CD4-positive, alpha-beta T cell (primary cell): ENCODE measurements around the gene CBX4. TPM values are rescaled to one million over a fixed set of nuclear protein-coding genes. Genes with fewer than 3 reads are reported as not detected.

Experiments
- ATAC-seq: fragments of 200-7000 bp; cut with Tn5 transposase; one replicate; pipeline ENCODE4 v1.10.0; 2022; ENCODE audit warnings: mild to moderate bottlenecking; ENCODE audit not compliant: poor library complexity
- CTCF ChIA-PET: fragments of 350-600 bp; sonication (Branson Sonifier 250); formaldehyde crosslinking; loops from one replicate; lab custom pipeline; 2021; ENCODE audit warnings: antibody characterized with exemption, inconsistent platforms; lab: Charles Lee
- POLR2A ChIA-PET: fragments of 350-600 bp; sonication (Branson Sonifier 250); formaldehyde crosslinking; loops from one replicate; lab custom pipeline; 2021; ENCODE audit warnings: antibody characterized with exemption, inconsistent platforms; lab: Charles Lee
- DNase-seq, 14 experiments: peaks; one replicate each; pipeline ENCODE4 v3.0.0-alpha.2; 2013 to 2020; ENCODE audit warnings: mixed read lengths in 2 of 14
- H3K27ac ChIP-seq, 2 donors: one replicate each; pipeline versions ENCODE4 v1.5.1 to v1.7.0; 2013; ENCODE audit warnings: low read length in 2 of 2, low read depth in 1 of 2, mild to moderate bottlenecking in 1 of 2
- H3K27me3 ChIP-seq, 2 experiments: 1 replicate in 1 of 2; 2 replicates in 1 of 2; pipeline versions ENCODE4 v1.6.1 to v1.7.0; 2013; ENCODE audit warnings: low read length in 2 of 2, control low read depth in 1 of 2, mild to moderate bottlenecking in 1 of 2, moderate library complexity in 1 of 2; ENCODE audit not compliant: insufficient read depth in 2 of 2, control insufficient read depth in 1 of 2
- H3K36me3 ChIP-seq: one replicate; pipeline ENCODE4 v1.6.1; 2013; ENCODE audit warnings: low read length, control low read depth; ENCODE audit not compliant: insufficient read depth
- H3K4me1 ChIP-seq: one replicate; pipeline ENCODE4 v1.6.1; 2013; ENCODE audit warnings: low read length, control low read depth; ENCODE audit not compliant: insufficient read depth
- H3K4me3 ChIP-seq: one replicate; pipeline ENCODE4 v1.5.1; 2013; ENCODE audit warnings: mild to moderate bottlenecking, low read length, moderate library complexity
- H3K9me3 ChIP-seq, 2 experiments: 1 replicate in 1 of 2; 2 replicates in 1 of 2; pipeline versions ENCODE4 v1.6.1 to v1.7.0; 2013; ENCODE audit warnings: low read length in 2 of 2, mild to moderate bottlenecking in 2 of 2, control low read depth in 1 of 2, moderate library complexity in 1 of 2; ENCODE audit not compliant: control insufficient read depth in 1 of 2, insufficient read depth in 1 of 2
- H3K27ac Mint-ChIP-seq: one replicate; pipeline ENCODE4 v1.8.0; 2020; ENCODE audit warnings: mixed read lengths
- H3K27me3 Mint-ChIP-seq: one replicate; pipeline ENCODE4 v1.8.0; 2021; ENCODE audit warnings: mixed read lengths
- H3K36me3 Mint-ChIP-seq: one replicate; pipeline ENCODE4 v1.8.0; 2021; ENCODE audit warnings: low read depth, mixed read lengths
- H3K4me1 Mint-ChIP-seq: one replicate; pipeline ENCODE4 v1.8.0; 2021; ENCODE audit warnings: low read depth, mixed read lengths
- H3K4me3 Mint-ChIP-seq: one replicate; pipeline ENCODE4 v1.8.0; 2020; ENCODE audit warnings: mild to moderate bottlenecking, mixed read lengths
- H3K9me3 Mint-ChIP-seq: one replicate; pipeline ENCODE4 v1.8.0; 2020; ENCODE audit warnings: mixed read lengths
- CTCF ChIP-seq: fragments of 200-600 bp; IDR thresholded peaks from one replicate; pipeline ENCODE4 v1.8.0; 2022; ENCODE audit warnings: antibody characterized with exemption, mild to moderate bottlenecking
- intact Hi-C, 2 experiments: fragments of 100-400 bp; cut with DNase I in 1 of 2; cut with micrococcal nuclease in 1 of 2; formaldehyde crosslinking; loops; one replicate each; pipeline versions ENCODE4 v1.15.1 to v1.9.0; 2023 to 2025; cut with DNase I, micrococcal nuclease
- total RNA-seq, 174 experiments: library from RNA in 2 of 174; stranded (reverse) in 2 of 174; gene quantifications; one replicate each; pipeline ENCODE4 v1.2.3 and lab custom pipeline; 2021 to 2026

The CBX4 gene
- total RNA-seq, 2 experiments from 2014 or later: 196 to 202 TPM

GRCh38 chr17:79851461-79851817 is 12.2 kb upstream of the CBX4 start:
- Histone ChIP-seq H3K27ac (no peak overlapping the region), H3K36me3 (no peaks in the 10 kb centered on the region), H3K27me3 (peaks cover 0 to 6% of the 10 kb centered on the region in 2 experiments), H3K4me3 (no peak overlapping the region), H3K9me3 (no peaks in the 10 kb centered on the region), H3K4me1 (peaks cover 8% of the 10 kb centered on the region)
- Mint-ChIP-seq H3K9me3 (no peaks in the 10 kb centered on the region), H3K4me1 (no peaks in the 10 kb centered on the region), H3K36me3 (no peaks in the 10 kb centered on the region), H3K27me3 (peaks cover 21% of the 10 kb centered on the region), H3K4me3 (no peak overlapping the region), H3K27ac (no peak overlapping the region)
- no peak for TF ChIP-seq CTCF
- ATAC-seq (no peak), DNase-seq (no peak)
- ChIA-PET POLR2A (no interaction called here), CTCF (interaction anchor here (4.1 kb wide), 1 partner anchor 11 kb away, joined by 14 read pairs; the partner anchor contains the start of gene CBX4)
- intact Hi-C loops: no loop called here

GRCh38 chr17:79850571-79851460 is 11.6 kb upstream of the CBX4 start:
- Mint-ChIP-seq H3K36me3 (no peaks in the 10 kb centered on the region), H3K27me3 (peaks cover 25% of the 10 kb centered on the region), H3K27ac (no peak overlapping the region), H3K9me3 (no peaks in the 10 kb centered on the region), H3K4me1 (peaks cover 4% of the 10 kb centered on the region), H3K4me3 (no peak overlapping the region)
- ATAC-seq (no peak), DNase-seq (peak in 1 of 14 experiments; percentile 43)
- Histone ChIP-seq H3K27me3 (peaks cover 0 to 6% of the 10 kb centered on the region in 2 experiments), H3K4me3 (no peak overlapping the region), H3K4me1 (peaks cover 8% of the 10 kb centered on the region), H3K36me3 (no peaks in the 10 kb centered on the region), H3K27ac (no peak overlapping the region), H3K9me3 (no peaks in the 10 kb centered on the region)
- TF ChIP-seq CTCF: no peak
- CTCF ChIA-PET: interaction anchor here (4.1 kb wide), 1 partner anchor 11 kb away, joined by 14 read pairs; the partner anchor contains the start of gene CBX4
- POLR2A ChIA-PET: interaction anchor here (2.3 kb wide), 1 partner anchor 11 kb away, joined by 11 read pairs; the partner anchor contains the start of gene CBX4
- intact Hi-C loops: no loop called here

- ATAC-seq (no peak), DNase-seq (no peak)
- H3K9me3 ChIP-seq: no peaks in the 10 kb centered on the region
- TF ChIP-seq CTCF: no peak
- Mint-ChIP-seq H3K27ac (no peak overlapping the region), H3K4me1 (peaks cover 7% of the 10 kb centered on the region), H3K9me3 (no peaks in the 10 kb centered on the region), H3K4me3 (no peak overlapping the region), H3K27me3 (peaks cover 33% of the 10 kb centered on the region), H3K36me3 (no peaks in the 10 kb centered on the region)
- no peak overlapping the region for H3K27ac ChIP-seq
- peaks cover 12% of the 10 kb centered on the region for H3K4me1 ChIP-seq
- no peaks in the 10 kb centered on the region for H3K36me3 ChIP-seq
- ChIA-PET CTCF (interaction anchor here (4.1 kb wide), 1 partner anchor 10 kb away, joined by 14 read pairs; the partner anchor contains the start of gene CBX4), POLR2A (interaction anchor here (2.3 kb wide), 1 partner anchor 10 kb away, joined by 11 read pairs; the partner anchor contains the start of gene CBX4)
- peaks cover 0 to 6% of the 10 kb centered on the region in 2 experiments for H3K27me3 ChIP-seq
- intact Hi-C loops: no loop called here
- no peak overlapping the region for H3K4me3 ChIP-seq
These were observed 10.7 kb upstream of the CBX4 start for GRCh38 chr17:79849953-79850352.
